GM19455 (cell line): ENCODE data around the gene TSHZ3.

Experiments
- ATAC-seq: cut with Tn5 transposase; IDR thresholded peaks from one replicate; pipeline ENCODE4 v1.9.1; 2021; ENCODE audit not compliant: unreplicated experiment

TSHZ3 gene

DNA sequence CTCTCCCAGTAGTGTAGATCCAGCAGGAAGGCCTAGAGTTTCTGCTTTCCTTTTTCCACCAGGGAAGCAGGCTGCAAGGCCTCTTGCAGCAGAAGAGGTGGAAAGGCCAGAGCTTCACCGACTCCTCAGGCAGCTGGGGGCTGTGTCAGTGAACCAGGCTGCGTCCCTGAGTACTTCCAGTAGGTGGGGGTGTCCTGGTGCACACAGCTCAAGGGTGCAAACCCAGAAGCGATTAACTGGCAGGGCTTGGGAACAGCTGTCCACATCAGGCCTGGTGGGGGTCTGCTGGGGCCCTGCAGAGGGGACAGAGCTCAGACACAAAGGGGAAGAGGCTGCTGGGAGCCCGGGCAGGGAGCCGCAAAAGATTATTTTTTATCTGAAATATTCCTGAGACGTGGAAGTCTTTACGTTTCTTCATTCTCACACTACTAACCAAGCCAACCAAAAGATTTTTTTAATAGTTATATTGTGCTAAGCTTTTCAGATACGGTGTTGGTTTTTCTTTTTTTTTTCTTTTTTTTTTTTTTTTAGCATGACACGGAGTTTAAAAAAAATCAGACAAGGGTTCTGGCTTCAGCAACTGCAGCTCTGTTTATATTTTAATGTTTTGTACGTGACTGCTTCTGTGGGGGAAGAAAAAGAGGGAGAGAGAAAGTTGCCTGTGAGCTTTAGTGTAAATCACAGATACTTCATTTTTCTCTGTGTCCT, 11.0 kb downstream of the TSHZ3 start:
- no peak for ATAC-seq

DNA sequence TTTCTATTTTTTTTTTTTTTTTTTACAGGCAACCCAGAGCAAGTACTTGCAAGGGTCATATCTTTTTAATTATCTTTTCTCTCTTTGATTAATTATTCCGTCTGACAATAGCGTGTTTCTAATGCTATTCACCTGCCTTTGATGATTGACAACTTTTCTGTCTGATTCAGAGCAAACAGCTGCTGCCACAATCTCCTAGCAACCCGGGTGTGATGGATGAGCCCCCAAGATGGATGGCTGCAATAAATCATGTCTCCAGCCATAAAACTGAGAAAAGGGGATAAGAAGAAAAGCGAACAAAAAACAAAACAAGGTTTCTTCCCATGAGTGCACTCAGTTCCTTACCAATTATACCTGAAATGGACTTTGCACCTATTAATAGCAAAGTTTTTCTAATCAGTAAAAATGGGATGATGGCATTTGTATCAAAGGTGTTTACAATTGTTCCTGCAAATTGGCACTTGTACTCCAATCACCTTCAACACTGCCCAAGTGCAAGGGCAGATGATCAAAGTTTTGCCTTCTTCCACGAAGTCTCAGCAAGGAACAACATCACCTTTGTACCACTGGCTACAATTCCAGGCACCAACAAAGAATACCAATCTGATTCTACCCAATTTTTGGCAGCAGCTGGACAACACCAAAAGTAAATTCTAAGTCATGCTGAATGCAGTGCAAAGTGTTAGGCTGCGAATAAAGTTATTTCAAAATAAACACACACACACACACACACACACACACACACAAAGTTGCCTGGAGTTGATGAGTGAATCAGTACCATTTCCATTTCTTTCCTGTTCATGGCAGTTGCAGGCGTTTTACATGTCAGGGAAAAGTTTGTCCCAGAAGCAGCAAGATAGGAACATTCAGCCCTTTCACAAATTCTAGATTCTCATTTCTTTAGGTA, 12.0 kb downstream of the TSHZ3 start:
- ATAC-seq: no peak

DNA sequence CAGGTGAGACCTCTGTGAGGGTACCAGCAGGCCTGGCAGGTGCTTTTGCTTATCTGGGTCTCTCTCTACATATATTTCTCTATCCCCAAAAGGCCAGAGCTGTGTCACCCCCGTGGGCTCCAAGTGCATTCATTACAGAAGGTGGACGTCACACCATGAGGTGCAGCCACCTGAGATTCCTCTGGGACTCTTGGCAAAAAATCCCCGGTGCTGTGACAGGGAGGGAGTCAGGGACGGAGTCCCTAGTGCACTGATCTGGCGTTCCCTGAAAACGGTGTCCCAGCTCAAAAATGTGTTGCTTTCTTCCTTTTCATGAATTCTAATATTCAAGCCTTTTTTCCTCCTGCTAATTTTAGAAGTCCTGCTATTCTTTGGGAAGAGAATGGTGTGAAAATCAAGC, 13.5 kb downstream of the TSHZ3 start:
- no peak for ATAC-seq

DNA sequence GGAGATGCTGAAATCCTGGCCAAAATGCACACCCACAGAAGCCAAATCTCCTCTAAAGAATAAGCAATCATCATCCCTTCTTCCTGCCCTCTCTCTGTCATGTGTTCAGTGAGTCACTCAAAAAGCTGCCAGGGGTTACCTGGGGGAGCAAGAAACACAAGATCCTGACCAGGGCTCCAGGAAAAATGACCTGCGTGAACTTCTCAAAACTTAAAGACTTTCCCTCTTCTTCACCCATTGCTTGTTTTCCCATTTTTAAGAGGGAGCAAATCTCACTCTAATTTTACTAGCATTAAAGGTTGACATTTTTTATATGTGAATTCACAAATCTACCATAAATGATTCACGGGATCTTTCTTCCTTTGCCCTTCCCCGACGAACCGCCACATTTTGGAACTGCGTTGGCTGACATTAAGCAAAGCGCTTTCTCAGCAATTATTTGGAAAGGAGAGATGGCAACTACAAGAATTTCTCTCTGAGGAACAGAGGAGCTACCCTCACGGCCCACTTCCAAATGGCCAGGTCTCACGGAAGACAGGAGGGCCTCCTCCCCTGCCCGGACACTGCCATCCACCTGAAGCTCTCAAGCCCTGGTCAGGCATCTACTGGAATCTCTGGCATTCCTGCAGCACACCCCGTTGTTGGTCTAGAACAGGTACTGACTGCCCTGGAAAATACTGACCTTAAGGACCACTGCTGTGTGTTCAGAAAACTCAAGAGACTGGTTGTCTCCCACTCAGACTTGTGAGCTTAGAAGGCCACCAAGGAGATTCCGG, 14.2 kb downstream of the TSHZ3 start:
- ATAC-seq: no peak

- no peak for ATAC-seq
Measured at GRCh38 chr19:31334101-31334848, 15.0 kb downstream of the TSHZ3 start.

GRCh38 chr19:31332096-31332495, 17.1 kb downstream of the TSHZ3 start:
- ATAC-seq: no peak

GRCh38 chr19:31331536-31331935, 17.7 kb downstream of the TSHZ3 start:
- ATAC-seq: no peak

DNA sequence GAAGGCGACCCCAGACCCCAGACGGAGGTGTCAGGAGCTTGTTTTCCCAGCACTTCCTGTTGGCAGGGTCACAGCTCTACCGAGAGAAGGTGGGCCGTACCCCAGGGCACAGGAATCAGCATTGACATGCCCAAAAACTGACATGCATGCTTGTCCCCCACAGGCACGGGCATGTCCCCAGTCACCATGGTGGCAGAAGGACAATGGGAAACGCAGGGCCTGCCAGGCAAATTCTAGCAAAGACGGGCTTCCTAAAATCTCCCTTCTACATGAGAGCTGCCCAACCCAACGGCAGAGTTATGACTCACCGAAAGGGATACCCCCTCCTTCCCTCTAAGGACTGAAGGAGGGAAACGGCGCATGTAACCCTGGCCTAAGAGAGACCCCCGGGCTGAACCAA, 18.5 kb downstream of the TSHZ3 start:
- no peak for ATAC-seq

- ATAC-seq: no peak
Measured at GRCh38 chr19:31330237-31330636, 19.0 kb downstream of the TSHZ3 start.

DNA sequence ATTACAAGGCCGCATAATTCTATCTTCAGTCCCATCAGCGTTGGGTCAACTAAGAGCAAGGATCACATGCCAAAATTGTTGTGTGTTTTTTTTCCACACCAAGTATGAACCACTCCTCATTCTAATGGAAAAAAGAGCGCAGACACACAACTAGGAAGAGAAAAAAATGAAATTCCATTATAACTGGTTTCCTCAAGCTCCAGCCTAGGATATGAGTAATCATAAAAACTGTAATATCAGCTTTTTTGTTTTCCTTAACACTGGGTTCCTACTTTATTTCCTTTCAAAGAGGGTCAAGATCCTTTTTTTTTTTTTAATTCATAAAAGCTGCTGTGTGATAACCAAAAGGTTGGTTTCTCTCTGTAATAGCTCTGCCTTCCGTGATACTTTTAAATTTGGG, 19.4 kb downstream of the TSHZ3 start:
- ATAC-seq: no peak

DNA sequence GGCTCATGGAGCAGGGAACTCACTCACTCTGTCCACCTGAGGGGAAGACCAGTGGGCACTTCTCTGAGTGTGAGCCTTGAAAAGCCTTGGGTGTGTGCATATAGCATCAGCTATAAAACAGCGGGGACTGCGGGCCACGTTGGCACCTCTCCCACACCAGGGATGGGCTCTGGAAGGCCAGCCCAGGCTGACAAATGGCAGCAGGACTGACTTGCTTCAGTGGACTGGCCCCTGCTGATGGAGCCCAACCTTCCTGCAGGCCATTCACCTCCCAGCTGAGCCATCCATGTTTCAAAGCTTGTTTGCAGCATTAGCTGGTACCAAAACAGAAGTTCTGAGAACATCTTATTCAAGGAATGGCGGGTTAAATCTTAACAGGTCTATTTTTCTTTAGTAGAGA, 21.0 kb downstream of the TSHZ3 start:
- ATAC-seq: no peak

DNA sequence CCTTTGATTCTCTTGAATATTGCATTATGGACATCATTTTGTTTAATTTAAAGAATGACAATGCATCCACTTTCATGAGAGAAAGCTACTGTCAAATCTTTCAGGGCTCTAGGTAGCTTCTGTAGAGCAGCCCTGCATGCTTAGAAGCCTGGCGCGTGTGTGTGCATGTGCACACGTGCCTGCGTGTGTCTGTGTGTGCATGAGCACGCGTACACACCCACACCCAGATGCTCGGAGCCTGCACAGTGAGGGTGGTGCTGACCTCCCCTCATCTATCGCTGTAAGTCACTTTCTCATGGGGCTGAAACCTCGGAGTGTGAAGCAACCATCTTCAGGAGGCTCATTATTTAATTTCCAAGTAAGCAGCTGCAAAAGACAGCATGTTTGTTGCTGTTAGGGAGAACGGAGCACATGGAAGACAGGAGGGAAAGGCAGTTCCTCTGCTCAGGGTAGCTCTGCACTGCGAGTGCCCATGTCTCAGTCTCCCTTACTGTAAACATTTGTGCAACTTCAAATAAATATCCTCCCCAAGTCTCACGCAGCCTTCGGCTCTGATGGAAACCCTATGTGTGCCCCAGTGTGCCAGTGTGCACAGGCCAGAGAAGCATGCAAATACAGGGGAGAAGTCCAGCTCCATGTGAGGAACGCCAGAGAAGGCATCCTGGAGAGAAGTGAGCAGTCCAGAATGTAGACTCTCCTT, 22.8 kb downstream of the TSHZ3 start:
- no peak for ATAC-seq

GRCh38 chr19:31325342-31325741, 23.9 kb downstream of the TSHZ3 start:
- no peak for ATAC-seq

DNA sequence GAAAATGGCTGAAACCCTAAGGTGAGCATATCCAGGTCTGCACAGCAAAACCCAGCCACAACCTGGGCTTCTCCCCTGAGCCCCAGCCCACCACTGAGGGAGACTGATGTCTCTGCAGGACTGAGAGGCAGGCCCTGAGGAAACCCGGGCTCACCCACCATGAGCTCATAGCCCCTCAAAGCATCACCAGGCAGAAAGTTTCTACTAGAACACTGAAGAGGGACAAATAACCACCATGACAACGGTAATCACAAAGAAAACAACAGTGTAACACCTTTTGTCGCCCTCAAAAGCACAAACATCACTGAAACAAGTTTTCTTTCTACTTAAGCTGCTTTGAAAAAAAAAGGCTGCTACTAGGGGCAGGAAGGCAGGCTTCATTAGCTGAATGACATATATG, 29.8 kb downstream of the TSHZ3 start:
- no peak for ATAC-seq

- no peak for ATAC-seq
Measured at GRCh38 chr19:31318790-31319425, 30.3 kb downstream of the TSHZ3 start.

- ATAC-seq: no peak
Measured at GRCh38 chr19:31317570-31317969, 31.7 kb downstream of the TSHZ3 start.

DNA sequence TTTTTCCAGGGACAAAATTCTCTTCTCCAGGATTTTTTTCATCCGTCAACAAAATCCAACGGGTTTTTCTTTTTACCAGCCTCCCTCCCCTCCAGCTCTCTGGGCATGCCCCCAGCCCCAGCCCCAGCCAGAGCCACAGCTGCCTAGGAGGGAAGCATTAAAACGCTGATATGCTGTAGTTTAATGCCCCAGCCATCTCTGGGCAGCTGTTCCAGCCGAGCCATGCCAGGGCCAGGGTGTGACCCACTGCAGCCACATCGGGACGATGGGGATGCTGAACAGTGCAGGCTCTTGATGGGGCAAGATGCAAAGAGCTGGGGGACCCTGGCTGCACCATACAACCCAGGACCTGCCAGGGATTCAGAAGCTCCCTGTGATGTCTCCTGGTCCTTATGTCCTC, 32.1 kb downstream of the TSHZ3 start:
- ATAC-seq: no peak

DNA sequence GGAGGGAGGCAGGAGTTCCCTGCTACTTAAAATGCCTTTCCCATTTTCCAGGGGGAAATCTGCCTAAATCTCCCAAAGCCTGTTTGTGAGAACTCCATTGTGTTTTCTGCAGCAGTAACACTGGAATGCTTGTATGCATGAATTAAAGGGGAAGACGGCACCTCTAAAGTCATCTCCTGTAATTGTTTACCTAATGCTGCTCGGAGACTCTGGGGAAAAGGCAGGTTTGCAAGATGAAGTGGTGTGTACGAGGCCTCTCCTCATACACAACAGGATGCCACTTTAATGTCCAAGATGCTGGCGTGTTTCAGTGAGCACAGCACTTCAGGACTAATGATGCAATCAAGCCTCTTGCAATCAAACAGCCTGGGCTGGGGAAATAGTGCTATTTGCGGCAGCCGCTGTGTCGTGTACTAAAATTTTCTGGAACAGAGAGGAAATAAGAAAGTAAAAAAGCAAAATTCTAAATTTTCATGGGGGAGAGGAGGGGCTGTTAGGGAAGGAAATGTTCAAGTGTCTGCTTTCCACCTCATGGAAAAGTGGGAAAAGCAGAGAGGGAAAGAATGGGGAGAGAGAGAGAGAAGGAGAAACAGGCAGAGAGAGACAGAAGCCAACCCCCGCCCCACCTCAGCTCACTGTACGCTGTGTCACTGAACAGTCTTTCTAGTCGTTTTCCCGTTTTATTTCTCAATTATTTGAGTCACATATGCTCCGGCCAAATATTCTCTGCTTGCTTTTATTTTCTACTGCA, 32.9 kb downstream of the TSHZ3 start:
- ATAC-seq: no peak

GRCh38 chr19:31315652-31316051, 33.6 kb downstream of the TSHZ3 start:
- no peak for ATAC-seq
